Glutamatergic neuron (in vitro differentiated cells): ENCODE measurements around the gene TANK. TPM values are rescaled to one million over a fixed set of nuclear protein-coding genes. Genes with fewer than 3 reads are reported as not detected.
A peak's percentile ranks its signal among the peaks of the same experiment; 100 is the strongest.

Source experiments
- DNase-seq: peaks from one replicate; pipeline ENCODE4 v3.0.0; 2022
- H3K27ac Mint-ChIP-seq: one replicate; pipeline ENCODE4 v1.8.0; 2020; ENCODE audit warnings: mild to moderate bottlenecking, mixed read lengths, inconsistent platforms; ENCODE audit not compliant: unreplicated experiment
- H3K27me3 Mint-ChIP-seq: one replicate; pipeline ENCODE4 v1.8.0; 2020; ENCODE audit warnings: mild to moderate bottlenecking, moderate library complexity, mixed read lengths, inconsistent platforms; ENCODE audit not compliant: unreplicated experiment
- H3K36me3 Mint-ChIP-seq: one replicate; pipeline ENCODE4 v1.8.0; 2020; ENCODE audit warnings: mild to moderate bottlenecking, mixed read lengths, inconsistent platforms; ENCODE audit not compliant: unreplicated experiment
- H3K4me1 Mint-ChIP-seq: one replicate; pipeline ENCODE4 v1.8.0; 2020; ENCODE audit warnings: mild to moderate bottlenecking, low read depth, mixed read lengths, inconsistent platforms; ENCODE audit not compliant: unreplicated experiment
- H3K4me3 Mint-ChIP-seq: one replicate; pipeline ENCODE4 v1.8.0; 2020; ENCODE audit warnings: mild to moderate bottlenecking, mixed read lengths, inconsistent platforms; ENCODE audit not compliant: unreplicated experiment
- H3K9me3 Mint-ChIP-seq: one replicate; pipeline ENCODE4 v1.8.0; 2020; ENCODE audit warnings: mild to moderate bottlenecking, moderate library complexity, mixed read lengths, inconsistent platforms; ENCODE audit not compliant: unreplicated experiment
- CTCF ChIP-seq: fragments of 200-600 bp; sonication (generic); IDR thresholded peaks from one replicate; pipeline ENCODE4 v1.5.0; 2021; ENCODE audit not compliant: partially characterized antibody, unreplicated experiment
- long read RNA-seq: library from polyadenylated mRNA; unstranded; transcript quantifications from one replicate; pipeline ENCODE4 v2.0.0, GENCODE V29; 2020; ENCODE audit not compliant: unreplicated experiment
- total RNA-seq: library from RNA; stranded (reverse); fragmentation: NEBNext Ultra II Directional; extraction: Animal tissue kit (Norgen Biotek cat#: 25700); gene quantifications from one replicate; pipeline ENCODE4 v1.2.1, GENCODE V29; 2021; ENCODE audit not compliant: unreplicated experiment

Gene TANK
- 45.9 TPM for total RNA-seq
- long read RNA-seq, transcript TANK-202 (8 exons, 2,171 nt), result major isoform, 18 of 30 reads
- long read RNA-seq, partial matches to known transcripts, result 0 of 30 reads
- long read RNA-seq, other reads (novel, unspliced or antisense), result 12 of 30 reads

- H3K4me1 Mint-ChIP-seq, result peaks cover 4% of the 10 kb centered on the region
- DNase-seq, result peak; percentile 88
- H3K4me3 Mint-ChIP-seq, result peak within 1 kb of the TSS; percentile 100
- no peak for TF ChIP-seq CTCF
- no peaks in the 10 kb centered on the region for H3K36me3 Mint-ChIP-seq
- H3K27me3 Mint-ChIP-seq, result peaks cover 2% of the 10 kb centered on the region
- peak within 1 kb of the TSS; percentile 100 for H3K27ac Mint-ChIP-seq
- peaks cover 4% of the 10 kb centered on the region for H3K9me3 Mint-ChIP-seq
Measured at GRCh38 chr2:161160226-161161073, at the start of gene TANK. Gene TANK (plus strand): TSS chr2:161160428. CDS start chr2:161179663, 19,235 bp downstream.

- Mint-ChIP-seq H3K36me3 (no peaks in the 10 kb centered on the region), H3K27ac (no peak overlapping the region), H3K27me3 (no peaks in the 10 kb centered on the region), H3K4me1 (peaks cover 3% of the 10 kb centered on the region), H3K9me3 (no peaks in the 10 kb centered on the region), H3K4me3 (no peak overlapping the region)
- no peak for TF ChIP-seq CTCF
- DNase-seq, result no peak
Measured at GRCh38 chr2:161111531-161111930, 48.7 kb upstream of the TANK start.

DNA sequence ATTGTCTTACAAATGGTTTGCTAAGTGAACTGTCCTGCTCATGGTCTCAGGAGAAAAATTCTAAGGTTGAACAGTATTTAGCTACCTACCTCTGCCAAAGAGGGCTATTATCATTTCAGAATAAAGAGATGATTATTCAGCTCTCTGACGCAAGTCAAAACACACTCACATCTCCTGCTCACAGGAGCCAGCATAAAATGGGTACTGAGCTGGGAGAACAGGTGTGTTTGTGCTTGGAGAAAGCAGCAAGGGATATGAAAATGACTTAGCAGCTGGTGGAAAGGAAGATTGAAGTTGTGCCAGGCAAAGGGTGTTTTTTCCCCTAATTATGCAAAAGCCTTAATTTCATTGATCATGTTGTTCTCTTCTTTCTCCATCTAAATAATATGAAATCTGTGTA, 47.3 kb upstream of the TANK start:
- peaks cover 3% of the 10 kb centered on the region for H3K4me1 Mint-ChIP-seq
- no peak overlapping the region for H3K4me3 Mint-ChIP-seq
- H3K36me3 Mint-ChIP-seq, result no peaks in the 10 kb centered on the region
- H3K9me3 Mint-ChIP-seq, result no peaks in the 10 kb centered on the region
- no peak for DNase-seq
- H3K27ac Mint-ChIP-seq, result no peak overlapping the region
- no peak for TF ChIP-seq CTCF
- no peaks in the 10 kb centered on the region for H3K27me3 Mint-ChIP-seq

GRCh38 chr2:161113693-161114575, 46.3 kb upstream of the TANK start:
- peaks cover 3% of the 10 kb centered on the region for H3K4me1 Mint-ChIP-seq
- DNase-seq, result no peak
- H3K27ac Mint-ChIP-seq, result no peak overlapping the region
- H3K4me3 Mint-ChIP-seq, result no peak overlapping the region
- H3K9me3 Mint-ChIP-seq, result no peaks in the 10 kb centered on the region
- no peaks in the 10 kb centered on the region for H3K27me3 Mint-ChIP-seq
- no peaks in the 10 kb centered on the region for H3K36me3 Mint-ChIP-seq
- no peak for TF ChIP-seq CTCF
